ENCODE measurements around the gene MAGI2. TPM values are rescaled to one million over a fixed set of nuclear protein-coding genes. Genes with fewer than 3 reads are reported as not detected.

Gene MAGI2
- polyA plus RNA-seq, 4 donors = 32.0 to 38.7 (median 33.7) TPM

DNA sequence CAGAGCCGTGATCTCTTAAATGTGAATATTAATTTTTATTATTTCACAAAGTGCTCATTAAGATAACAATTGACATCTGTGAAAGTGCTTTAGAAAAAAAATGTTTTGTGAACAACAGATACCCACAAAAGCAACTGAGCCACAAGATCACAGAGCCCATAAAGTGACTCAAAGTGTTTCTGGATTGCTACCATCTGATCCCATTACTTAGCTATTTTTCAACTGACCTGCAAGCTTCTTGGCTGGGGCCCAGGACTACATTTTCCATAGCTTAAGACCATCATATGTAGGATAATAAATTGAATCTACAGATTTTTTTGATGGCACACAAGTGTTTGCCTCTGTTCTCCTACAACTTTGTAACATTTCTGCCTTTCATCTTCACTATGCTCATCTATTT, 980.4 kb downstream of the MAGI2 start:
- no peak for DNase-seq (ENCODE audit: low read depth in 4 of 4, low spot score in 2 of 4)

DNA sequence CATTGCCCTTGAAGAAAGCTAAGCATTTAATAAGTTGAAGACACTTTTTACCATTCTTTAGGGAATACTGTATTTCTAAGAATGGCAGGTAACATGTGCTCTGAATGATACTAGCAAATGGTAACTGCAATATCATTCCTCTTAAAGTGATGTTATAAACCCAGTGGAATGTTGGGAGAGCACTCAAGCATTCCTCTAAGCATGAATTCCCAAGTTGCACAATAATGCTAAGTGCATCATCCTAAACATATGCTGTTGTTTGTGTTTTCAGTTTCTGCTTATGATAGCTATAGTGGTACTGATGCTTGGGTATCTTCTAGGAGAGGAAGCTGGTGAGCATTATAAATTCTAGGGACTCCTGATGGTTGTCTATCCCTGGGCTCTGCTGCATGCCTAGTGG, 980.9 kb downstream of the MAGI2 start:
- no peak for DNase-seq (ENCODE audit: low read depth in 4 of 4, low spot score in 2 of 4)

DNA sequence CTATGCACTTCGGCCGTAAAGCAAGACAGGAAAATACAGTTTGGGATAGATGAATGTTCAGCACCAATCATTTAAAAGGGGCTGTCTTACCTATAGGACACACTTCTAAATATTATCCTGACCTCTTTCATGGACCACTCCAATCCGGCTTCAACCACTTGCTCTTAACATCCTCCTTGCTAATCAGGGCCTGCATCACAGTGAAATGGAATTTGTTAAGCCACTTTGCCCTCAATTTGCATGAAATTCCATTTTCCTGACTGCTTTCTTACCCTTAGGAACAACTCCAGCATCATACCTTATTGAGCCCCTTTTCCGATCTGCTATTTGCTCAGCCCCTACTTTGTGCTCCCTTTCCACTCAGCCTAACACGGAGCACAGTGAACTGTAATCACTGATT, 987.6 kb downstream of the MAGI2 start:
- DNase-seq (ENCODE audit: low read depth in 4 of 4, low spot score in 2 of 4) = no peak

DNA sequence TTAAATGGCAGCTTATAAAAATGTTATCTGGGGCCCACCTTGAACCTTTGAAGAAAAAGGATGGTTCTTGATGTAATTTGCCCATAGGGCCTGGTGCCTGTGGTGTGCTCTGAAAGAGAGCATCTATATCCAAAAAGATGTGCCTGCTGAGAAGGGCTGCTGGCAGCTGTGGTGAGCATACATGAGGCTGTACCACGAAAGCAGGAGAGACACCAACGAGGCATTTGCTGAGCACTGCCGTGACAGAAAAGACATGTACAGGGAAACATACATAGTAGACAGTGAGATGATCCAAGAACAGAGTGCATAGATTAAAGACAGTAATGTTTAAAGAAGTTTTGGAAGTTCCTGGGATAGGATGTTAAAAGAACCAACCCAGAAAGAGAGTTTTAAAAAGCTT, 990.4 kb downstream of the MAGI2 start:
- no peak for DNase-seq (ENCODE audit: low read depth in 4 of 4, low spot score in 2 of 4)

DNA sequence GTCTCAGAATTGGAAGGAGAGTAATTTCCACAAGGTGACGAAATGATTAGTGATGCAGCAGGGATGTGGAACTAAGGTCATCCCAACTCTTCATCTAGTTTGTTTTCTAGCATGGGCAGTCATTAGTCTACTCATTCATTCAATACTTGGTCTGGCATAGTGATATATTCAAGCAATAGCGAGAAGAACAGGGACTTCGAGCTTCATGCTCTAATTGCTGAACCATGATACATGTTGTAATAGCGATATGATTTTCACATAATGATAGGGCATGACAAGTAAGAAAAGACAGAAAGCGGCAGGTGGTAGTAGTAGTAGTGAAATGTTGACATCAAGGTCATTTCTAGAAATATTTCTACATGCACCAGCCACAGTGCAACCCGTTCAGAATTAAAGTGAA, 1002.8 kb downstream of the MAGI2 start:
- DNase-seq (ENCODE audit: low read depth in 4 of 4, low spot score in 2 of 4) = no peak

DNA sequence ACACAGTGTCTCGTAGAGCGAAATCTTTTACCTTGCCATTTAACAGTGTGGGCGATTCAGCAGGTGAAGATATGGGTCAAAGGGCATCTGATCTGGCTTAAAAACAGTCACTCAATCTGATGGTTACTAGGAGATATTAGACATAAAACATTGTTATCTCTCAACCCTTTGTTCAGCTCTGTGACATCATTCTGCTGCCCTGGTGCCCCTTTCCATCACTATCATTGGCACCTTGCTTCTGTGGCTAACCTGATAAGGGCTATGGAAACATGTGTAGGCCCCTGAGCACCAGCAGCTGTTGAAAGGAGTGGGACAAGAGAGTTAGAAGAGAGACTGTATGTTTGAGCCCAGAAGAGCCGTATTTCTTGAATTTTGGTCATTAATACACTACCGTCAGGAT, 1004.6 kb downstream of the MAGI2 start:
- DNase-seq (ENCODE audit: low read depth in 4 of 4, low spot score in 2 of 4) = no peak

DNA sequence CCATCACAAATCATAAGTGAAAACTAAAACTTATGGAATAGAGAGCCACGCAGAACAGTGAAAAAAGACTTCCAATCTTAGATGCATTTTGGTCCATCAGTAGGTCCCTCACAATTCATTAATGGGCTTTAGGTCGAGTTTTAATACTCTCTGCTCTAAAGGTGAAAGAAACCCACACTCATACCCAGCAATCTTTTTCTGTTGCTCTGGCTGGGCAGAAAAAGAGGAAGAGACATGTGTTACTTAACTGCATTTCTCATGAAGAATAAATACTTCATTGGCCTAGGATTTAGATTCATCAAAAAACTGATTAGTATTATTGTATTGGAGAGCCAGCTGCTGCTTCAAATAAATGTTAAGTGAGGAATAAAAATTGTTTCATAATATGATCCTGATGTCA, 1009.2 kb downstream of the MAGI2 start:
- DNase-seq (ENCODE audit: low read depth in 4 of 4, low spot score in 2 of 4) = no peak

DNA sequence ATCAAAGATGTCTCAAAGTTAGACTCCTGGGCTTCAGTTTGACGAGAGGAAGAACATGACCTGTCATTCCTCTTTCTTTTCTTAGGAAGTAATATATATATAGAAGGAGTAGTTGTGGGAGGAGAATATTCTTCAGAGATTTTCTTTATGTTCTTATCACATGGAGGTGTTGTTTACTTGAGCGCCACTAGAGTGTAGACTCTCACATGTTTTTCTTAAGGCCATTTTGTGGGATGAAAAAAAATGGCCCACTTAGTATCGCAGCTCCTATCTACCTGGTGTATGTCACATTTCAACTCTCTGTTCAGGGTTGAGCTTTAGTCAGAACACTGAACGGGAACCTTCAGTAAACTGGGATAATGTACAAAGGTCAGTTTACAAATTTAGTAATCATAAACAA, 1009.7 kb downstream of the MAGI2 start:
- DNase-seq (ENCODE audit: low read depth in 4 of 4, low spot score in 2 of 4) = no peak

GRCh38 chr7:78441737-78442136, 1011.7 kb downstream of the MAGI2 start:
- no peak for DNase-seq (ENCODE audit: low read depth in 4 of 4, low spot score in 2 of 4)

GRCh38 chr7:78438433-78438832, 1015.0 kb downstream of the MAGI2 start:
- DNase-seq (ENCODE audit: low read depth in 4 of 4, low spot score in 2 of 4) = no peak

- DNase-seq (ENCODE audit: low read depth in 4 of 4, low spot score in 2 of 4) = no peak
Observed at GRCh38 chr7:78437118-78437517, 1016.3 kb downstream of the MAGI2 start.

- DNase-seq (ENCODE audit: low read depth in 4 of 4, low spot score in 2 of 4) = no peak
Observed at GRCh38 chr7:78435355-78435754, 1018.1 kb downstream of the MAGI2 start.

- no peak for DNase-seq (ENCODE audit: low read depth in 4 of 4, low spot score in 2 of 4)
Observed at GRCh38 chr7:78434281-78434680, 1019.2 kb downstream of the MAGI2 start.

DNA sequence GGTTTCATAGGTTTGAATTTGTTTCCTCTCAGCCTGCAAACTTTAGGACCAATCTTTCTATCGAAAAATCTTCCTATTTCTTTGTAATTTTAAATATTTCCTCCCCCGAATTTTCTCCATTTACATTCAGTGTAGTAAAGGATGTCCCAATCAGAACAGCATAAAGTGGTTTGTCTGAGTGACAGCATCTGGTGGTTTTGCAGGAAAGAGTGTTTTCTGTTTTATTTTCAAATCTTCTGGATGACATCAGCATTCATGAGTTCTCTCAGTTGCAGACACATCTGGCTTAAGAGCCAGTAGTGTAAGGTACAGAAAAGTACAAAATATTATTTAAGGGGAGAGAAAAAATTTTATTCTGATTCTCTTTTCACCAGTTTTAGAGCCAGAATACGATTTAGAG, 1020.0 kb downstream of the MAGI2 start:
- DNase-seq (ENCODE audit: low read depth in 4 of 4, low spot score in 2 of 4) = no peak

DNA sequence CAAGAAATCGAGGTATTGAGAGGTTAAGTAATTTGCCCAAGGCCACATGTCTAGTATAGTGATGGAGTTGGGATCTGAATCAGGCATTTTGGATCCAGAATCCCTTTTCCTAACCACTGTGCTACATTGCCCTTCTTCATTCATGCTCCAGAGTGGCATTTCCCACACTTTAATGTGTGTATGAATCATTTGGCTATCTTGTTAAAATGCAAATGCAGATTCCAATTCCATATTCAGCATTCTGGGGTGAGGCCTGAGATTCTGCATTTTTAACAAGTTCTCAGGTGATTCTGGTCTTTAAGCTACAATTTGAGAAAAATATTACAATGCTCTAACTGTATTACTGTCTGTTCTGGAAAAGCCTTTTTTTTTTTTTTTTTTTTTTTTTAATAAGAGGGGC, 1023.6 kb downstream of the MAGI2 start:
- no peak for DNase-seq (ENCODE audit: low read depth in 4 of 4, low spot score in 2 of 4)

- DNase-seq (ENCODE audit: low read depth in 4 of 4, low spot score in 2 of 4) = no peak
Observed at GRCh38 chr7:78427209-78427608, 1026.3 kb downstream of the MAGI2 start.

DNA sequence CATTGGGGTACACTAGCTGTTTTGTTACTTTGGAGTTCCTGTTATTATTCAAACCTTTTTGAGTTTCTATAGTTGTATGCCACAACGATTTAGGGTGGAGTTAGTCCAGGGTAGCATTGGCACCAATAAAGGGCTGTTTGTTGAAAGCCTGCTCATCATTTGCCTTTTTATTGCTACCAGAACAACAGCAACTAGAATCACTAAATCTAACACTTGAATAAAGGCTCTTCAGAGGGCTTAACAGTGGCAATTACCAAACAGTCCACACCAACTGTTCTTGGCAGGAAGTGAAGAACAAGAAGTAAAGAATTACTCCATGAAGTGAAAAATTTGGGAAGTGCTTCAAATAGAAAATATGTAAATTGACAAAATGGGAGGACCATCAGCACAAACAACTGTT, 1033.5 kb downstream of the MAGI2 start:
- DNase-seq (ENCODE audit: low read depth in 4 of 4, low spot score in 2 of 4) = no peak

- no peak for DNase-seq (ENCODE audit: low read depth in 4 of 4, low spot score in 2 of 4)
Observed at GRCh38 chr7:78417180-78417853, 1036.2 kb downstream of the MAGI2 start.

DNA sequence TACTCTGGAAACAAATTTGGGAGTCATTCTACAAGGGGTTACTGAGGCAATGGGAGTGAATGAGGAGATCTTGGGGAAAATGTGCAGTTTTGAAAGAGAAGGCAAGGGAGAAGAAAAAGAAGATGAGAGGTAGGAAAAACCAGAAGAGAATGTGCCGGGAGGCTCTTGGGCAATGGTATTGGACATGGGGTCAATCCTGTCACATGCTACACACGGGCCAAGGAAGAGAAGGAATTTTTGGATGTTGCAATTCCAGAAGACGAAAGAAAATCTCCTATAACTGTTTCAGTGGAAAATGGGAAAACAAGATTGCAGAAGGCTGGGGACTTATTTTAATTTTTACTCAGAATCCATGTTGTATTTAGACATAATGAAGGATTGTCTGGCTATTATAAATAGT, 1039.9 kb downstream of the MAGI2 start:
- no peak for DNase-seq (ENCODE audit: low read depth in 4 of 4, low spot score in 2 of 4)

DNA sequence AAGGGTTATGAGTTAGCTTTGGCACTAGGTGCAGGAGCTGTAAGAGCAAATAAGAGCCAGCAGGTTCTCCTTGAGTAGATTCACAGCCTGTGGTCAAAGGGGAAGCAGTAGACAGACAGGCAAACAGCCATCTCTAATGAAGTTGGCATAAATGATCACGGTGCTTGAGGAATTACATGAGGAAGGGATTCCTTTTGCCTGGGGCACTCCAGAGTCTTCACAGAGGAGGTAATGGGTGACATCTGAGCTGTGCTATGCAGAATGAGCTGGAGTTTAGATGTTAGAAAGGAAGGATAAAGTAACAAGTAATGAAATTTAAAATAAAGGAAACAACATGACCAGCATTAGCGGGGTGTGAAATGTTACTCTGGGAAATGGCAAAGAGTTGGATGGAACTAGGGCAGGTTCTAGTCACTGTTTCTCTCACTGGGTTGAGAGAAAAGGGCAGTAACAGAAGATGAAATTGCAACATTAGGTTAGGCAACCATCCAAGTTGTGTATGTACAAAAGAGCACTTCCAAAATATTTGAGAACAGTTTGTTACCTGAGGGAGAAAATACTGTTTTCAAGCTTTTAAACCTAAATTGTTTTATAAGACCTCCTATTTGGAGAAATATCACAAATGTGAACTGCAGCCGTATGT, 1041.1 kb downstream of the MAGI2 start:
- DNase-seq (ENCODE audit: low read depth in 4 of 4, low spot score in 2 of 4) = no peak

DNA sequence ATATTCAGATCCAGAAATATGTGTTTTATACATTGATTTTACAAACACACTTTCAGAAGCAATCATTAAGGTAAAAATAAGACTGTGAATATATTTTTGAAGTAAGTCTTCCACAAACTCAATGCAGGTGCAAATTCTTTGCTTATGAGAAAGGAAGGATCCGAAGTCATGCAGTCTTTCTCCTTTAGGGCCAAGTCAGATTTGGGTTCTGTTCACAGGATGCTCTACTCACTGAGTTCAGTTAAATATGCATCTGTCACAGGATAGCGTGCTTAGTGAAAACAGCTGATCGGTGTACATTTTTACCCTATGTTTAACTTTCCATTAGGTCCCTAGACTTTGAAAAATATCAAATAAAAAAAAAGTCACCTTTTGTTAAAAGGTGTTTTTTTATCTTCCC, 1046.4 kb downstream of the MAGI2 start:
- DNase-seq (ENCODE audit: low read depth in 4 of 4, low spot score in 2 of 4) = no peak

- no peak for DNase-seq (ENCODE audit: low read depth in 4 of 4, low spot score in 2 of 4)
Observed at GRCh38 chr7:78406531-78406930, 1046.9 kb downstream of the MAGI2 start.

GRCh38 chr7:78402096-78402495, 1051.4 kb downstream of the MAGI2 start:
- no peak for DNase-seq (ENCODE audit: low read depth in 4 of 4, low spot score in 2 of 4)

Measured in left renal cortex interstitium (tissue), 4 donors.